ENCODE measurements around the gene RAB6C. TPM values are rescaled to one million over a fixed set of nuclear protein-coding genes. Genes with fewer than 3 reads are reported as not detected.
A peak's percentile ranks its signal among the peaks of the same experiment; 100 is the strongest.
"Not testable (repeated sequence)": the region's sequence is repeated elsewhere in the genome, so short reads cannot be mapped to it uniquely, and the experiment has no call there.

Gene RAB6C
- polyA plus RNA-seq (2013): 0.09 TPM

- H3K27me3 ChIP-seq (replicated peaks in 2 of 5; ENCODE audit: control insufficient read depth in 4 of 5, insufficient read depth in 5 of 5, low read length in 4 of 5): peaks cover 1 to 42% (median 17%) of the 10 kb centered on the region in 5 experiments
- H3K4me3 ChIP-seq (ENCODE audit: control insufficient read depth in 1 of 7, extremely low read depth in 1 of 7, insufficient read depth in 4 of 7, low read depth in 2 of 7, low read length in 6 of 7): peak within 1 kb of the TSS in 5 of 7 experiments; percentile 31 to 64 (median 48)
- POLR2A ChIA-PET; CTCF ChIA-PET; H3K4me1 ChIP-seq (ENCODE audit: control extremely low read depth in 1 of 4, control insufficient read depth in 4 of 4, insufficient read depth in 4 of 4, low read length in 3 of 4); H3K27ac ChIP-seq (ENCODE audit: insufficient read depth in 1 of 2, low read depth in 1 of 2, low read length in 2 of 2, poor library complexity in 1 of 2, severe bottlenecking in 2 of 2); H3K36me3 ChIP-seq (ENCODE audit: control insufficient read depth in 4 of 4, insufficient read depth in 4 of 4, low read length in 3 of 4); H3K9me3 ChIP-seq (ENCODE audit: control extremely low read depth in 1 of 5, control insufficient read depth in 4 of 5, insufficient read depth in 2 of 5, low read depth in 1 of 5, low read length in 4 of 5): not testable (repeated sequence)
- DNase-seq: peak; percentile 34 to 65 (median 53)
- 0% methylated on average over 20 of the region's 54 CpGs for WGBS (ENCODE audit: insufficient coverage)
These were observed at the start of gene RAB6C for GRCh38 chr2:129979629-129980155. Gene RAB6C (plus strand): TSS chr2:129979666. CDS start chr2:129980116, 450 bp downstream.

- no peak for DNase-seq
- Histone ChIP-seq H3K4me1 (ENCODE audit: control extremely low read depth in 1 of 4, control insufficient read depth in 4 of 4, insufficient read depth in 4 of 4, low read length in 3 of 4) (no peaks in the 10 kb centered on the region), H3K27me3 (replicated peaks in 2 of 5; ENCODE audit: control insufficient read depth in 4 of 5, insufficient read depth in 5 of 5, low read length in 4 of 5) (peaks cover under 1 to 37% (median 15%) of the 10 kb centered on the region in 5 experiments), H3K4me3 (ENCODE audit: control insufficient read depth in 1 of 7, extremely low read depth in 1 of 7, insufficient read depth in 4 of 7, low read depth in 2 of 7, low read length in 6 of 7) (no peak overlapping the region), H3K9me3 (ENCODE audit: control extremely low read depth in 1 of 5, control insufficient read depth in 4 of 5, insufficient read depth in 2 of 5, low read depth in 1 of 5, low read length in 4 of 5) (no peaks in the 10 kb centered on the region), H3K36me3 (ENCODE audit: control insufficient read depth in 4 of 4, insufficient read depth in 4 of 4, low read length in 3 of 4) (no peaks in the 10 kb centered on the region), H3K27ac (ENCODE audit: insufficient read depth in 1 of 2, low read depth in 1 of 2, low read length in 2 of 2, poor library complexity in 1 of 2, severe bottlenecking in 2 of 2) (no peak overlapping the region)
- CTCF ChIA-PET: no interaction called here
- 75% methylated on average over 4 of the region's 6 CpGs for WGBS (ENCODE audit: insufficient coverage)
- POLR2A ChIA-PET: no interaction called here
These were observed 49.0 kb upstream of the RAB6C start for GRCh38 chr2:129930451-129930850.

GRCh38 chr2:129933387-129933786 lies 46.1 kb upstream of the RAB6C start:
- CTCF ChIA-PET; H3K9me3 ChIP-seq (ENCODE audit: control extremely low read depth in 1 of 5, control insufficient read depth in 4 of 5, insufficient read depth in 2 of 5, low read depth in 1 of 5, low read length in 4 of 5); H3K36me3 ChIP-seq (ENCODE audit: control insufficient read depth in 4 of 4, insufficient read depth in 4 of 4, low read length in 3 of 4); H3K27ac ChIP-seq (ENCODE audit: insufficient read depth in 1 of 2, low read depth in 1 of 2, low read length in 2 of 2, poor library complexity in 1 of 2, severe bottlenecking in 2 of 2); H3K4me1 ChIP-seq (ENCODE audit: control extremely low read depth in 1 of 4, control insufficient read depth in 4 of 4, insufficient read depth in 4 of 4, low read length in 3 of 4); DNase-seq; POLR2A ChIA-PET; H3K4me3 ChIP-seq (ENCODE audit: control insufficient read depth in 1 of 7, extremely low read depth in 1 of 7, insufficient read depth in 4 of 7, low read depth in 2 of 7, low read length in 6 of 7): not testable (repeated sequence)
- 56% methylated on average over 8 of the region's 8 CpGs for WGBS (ENCODE audit: insufficient coverage)
- H3K27me3 ChIP-seq (replicated peaks in 2 of 5; ENCODE audit: control insufficient read depth in 4 of 5, insufficient read depth in 5 of 5, low read length in 4 of 5): peaks cover 2 to 40% (median 18%) of the 10 kb centered on the region in 5 experiments

GRCh38 chr2:129934044-129934822 lies 45.2 kb upstream of the RAB6C start:
- Histone ChIP-seq H3K9me3 (ENCODE audit: control extremely low read depth in 1 of 5, control insufficient read depth in 4 of 5, insufficient read depth in 2 of 5, low read depth in 1 of 5, low read length in 4 of 5) (no peaks in the 10 kb centered on the region), H3K27me3 (replicated peaks in 2 of 5; ENCODE audit: control insufficient read depth in 4 of 5, insufficient read depth in 5 of 5, low read length in 4 of 5) (peaks cover 2 to 42% (median 18%) of the 10 kb centered on the region in 5 experiments), H3K4me1 (ENCODE audit: control extremely low read depth in 1 of 4, control insufficient read depth in 4 of 4, insufficient read depth in 4 of 4, low read length in 3 of 4) (no peaks in the 10 kb centered on the region), H3K36me3 (ENCODE audit: control insufficient read depth in 4 of 4, insufficient read depth in 4 of 4, low read length in 3 of 4) (no peaks in the 10 kb centered on the region), H3K27ac (ENCODE audit: insufficient read depth in 1 of 2, low read depth in 1 of 2, low read length in 2 of 2, poor library complexity in 1 of 2, severe bottlenecking in 2 of 2) (no peak overlapping the region), H3K4me3 (ENCODE audit: control insufficient read depth in 1 of 7, extremely low read depth in 1 of 7, insufficient read depth in 4 of 7, low read depth in 2 of 7, low read length in 6 of 7) (peak overlapping the region in 1 of 7 experiments; percentile 40)
- whole genome bisulfite sequencing (ENCODE audit: insufficient coverage): 13% methylated on average over 14 of the region's 41 CpGs
- CTCF ChIA-PET: no interaction called here
- no peak for DNase-seq
- POLR2A ChIA-PET: no interaction called here

- POLR2A ChIA-PET: no interaction called here
- H3K9me3 ChIP-seq (ENCODE audit: control extremely low read depth in 1 of 5, control insufficient read depth in 4 of 5, insufficient read depth in 2 of 5, low read depth in 1 of 5, low read length in 4 of 5): no peaks in the 10 kb centered on the region
- no peak for DNase-seq
- no peak overlapping the region for H3K27ac ChIP-seq (ENCODE audit: insufficient read depth in 1 of 2, low read depth in 1 of 2, low read length in 2 of 2, poor library complexity in 1 of 2, severe bottlenecking in 2 of 2)
- CTCF ChIA-PET: no interaction called here
- peaks cover 2 to 42% (median 18%) of the 10 kb centered on the region in 5 experiments for H3K27me3 ChIP-seq (replicated peaks in 2 of 5; ENCODE audit: control insufficient read depth in 4 of 5, insufficient read depth in 5 of 5, low read length in 4 of 5)
- H3K36me3 ChIP-seq (ENCODE audit: control insufficient read depth in 4 of 4, insufficient read depth in 4 of 4, low read length in 3 of 4): no peaks in the 10 kb centered on the region
- H3K4me3 ChIP-seq (ENCODE audit: control insufficient read depth in 1 of 7, extremely low read depth in 1 of 7, insufficient read depth in 4 of 7, low read depth in 2 of 7, low read length in 6 of 7): no peak overlapping the region
- H3K4me1 ChIP-seq (ENCODE audit: control extremely low read depth in 1 of 4, control insufficient read depth in 4 of 4, insufficient read depth in 4 of 4, low read length in 3 of 4): no peaks in the 10 kb centered on the region
- WGBS (ENCODE audit: insufficient coverage): 80% methylated on average over 1 of the region's 1 CpG
These were observed 44.3 kb upstream of the RAB6C start for GRCh38 chr2:129935118-129935517.

- Histone ChIP-seq H3K4me3 (ENCODE audit: control insufficient read depth in 1 of 7, extremely low read depth in 1 of 7, insufficient read depth in 4 of 7, low read depth in 2 of 7, low read length in 6 of 7) (no peak overlapping the region), H3K27ac (ENCODE audit: insufficient read depth in 1 of 2, low read depth in 1 of 2, low read length in 2 of 2, poor library complexity in 1 of 2, severe bottlenecking in 2 of 2) (no peak overlapping the region), H3K9me3 (ENCODE audit: control extremely low read depth in 1 of 5, control insufficient read depth in 4 of 5, insufficient read depth in 2 of 5, low read depth in 1 of 5, low read length in 4 of 5) (no peaks in the 10 kb centered on the region), H3K27me3 (replicated peaks in 2 of 5; ENCODE audit: control insufficient read depth in 4 of 5, insufficient read depth in 5 of 5, low read length in 4 of 5) (peaks cover 2 to 42% (median 18%) of the 10 kb centered on the region in 5 experiments), H3K36me3 (ENCODE audit: control insufficient read depth in 4 of 4, insufficient read depth in 4 of 4, low read length in 3 of 4) (no peaks in the 10 kb centered on the region), H3K4me1 (ENCODE audit: control extremely low read depth in 1 of 4, control insufficient read depth in 4 of 4, insufficient read depth in 4 of 4, low read length in 3 of 4) (no peaks in the 10 kb centered on the region)
- POLR2A ChIA-PET: no interaction called here
- CTCF ChIA-PET: interaction anchor here (1.3 kb wide), 1 partner anchor 9 kb away, joined by 3 read pairs; no protein-coding TSS in a partner anchor
- peak in 1 of 3 donors; percentile 31 for DNase-seq
- WGBS (ENCODE audit: insufficient coverage): 60% methylated on average over 2 of the region's 9 CpGs
These were observed 43.0 kb upstream of the RAB6C start for GRCh38 chr2:129936334-129936934.

- H3K4me1 ChIP-seq (ENCODE audit: control extremely low read depth in 1 of 4, control insufficient read depth in 4 of 4, insufficient read depth in 4 of 4, low read length in 3 of 4); POLR2A ChIA-PET; H3K4me3 ChIP-seq (ENCODE audit: control insufficient read depth in 1 of 7, extremely low read depth in 1 of 7, insufficient read depth in 4 of 7, low read depth in 2 of 7, low read length in 6 of 7); CTCF ChIA-PET; DNase-seq; H3K36me3 ChIP-seq (ENCODE audit: control insufficient read depth in 4 of 4, insufficient read depth in 4 of 4, low read length in 3 of 4); H3K27ac ChIP-seq (ENCODE audit: insufficient read depth in 1 of 2, low read depth in 1 of 2, low read length in 2 of 2, poor library complexity in 1 of 2, severe bottlenecking in 2 of 2); H3K9me3 ChIP-seq (ENCODE audit: control extremely low read depth in 1 of 5, control insufficient read depth in 4 of 5, insufficient read depth in 2 of 5, low read depth in 1 of 5, low read length in 4 of 5): not testable (repeated sequence)
- 72% methylated on average over 2 of the region's 7 CpGs for WGBS (ENCODE audit: insufficient coverage)
- peaks cover 2 to 24% (median 12%) of the 10 kb centered on the region in 5 experiments for H3K27me3 ChIP-seq (replicated peaks in 2 of 5; ENCODE audit: control insufficient read depth in 4 of 5, insufficient read depth in 5 of 5, low read length in 4 of 5)
These were observed 40.5 kb upstream of the RAB6C start for GRCh38 chr2:129938850-129939471.
